GM18519 (cell line): ENCODE measurements around the gene ACSS3.
"Not testable (repeated sequence)": the region's sequence is repeated elsewhere in the genome, so short reads cannot be mapped to it uniquely, and the experiment has no call there.

Experiments used
- ATAC-seq: cut with Tn5 transposase; IDR thresholded peaks from one replicate; pipeline ENCODE4 v1.9.1; 2021; ENCODE audit warnings: mild to moderate bottlenecking, moderate library complexity; ENCODE audit not compliant: unreplicated experiment, low FRiP score

The ACSS3 gene, protein sequence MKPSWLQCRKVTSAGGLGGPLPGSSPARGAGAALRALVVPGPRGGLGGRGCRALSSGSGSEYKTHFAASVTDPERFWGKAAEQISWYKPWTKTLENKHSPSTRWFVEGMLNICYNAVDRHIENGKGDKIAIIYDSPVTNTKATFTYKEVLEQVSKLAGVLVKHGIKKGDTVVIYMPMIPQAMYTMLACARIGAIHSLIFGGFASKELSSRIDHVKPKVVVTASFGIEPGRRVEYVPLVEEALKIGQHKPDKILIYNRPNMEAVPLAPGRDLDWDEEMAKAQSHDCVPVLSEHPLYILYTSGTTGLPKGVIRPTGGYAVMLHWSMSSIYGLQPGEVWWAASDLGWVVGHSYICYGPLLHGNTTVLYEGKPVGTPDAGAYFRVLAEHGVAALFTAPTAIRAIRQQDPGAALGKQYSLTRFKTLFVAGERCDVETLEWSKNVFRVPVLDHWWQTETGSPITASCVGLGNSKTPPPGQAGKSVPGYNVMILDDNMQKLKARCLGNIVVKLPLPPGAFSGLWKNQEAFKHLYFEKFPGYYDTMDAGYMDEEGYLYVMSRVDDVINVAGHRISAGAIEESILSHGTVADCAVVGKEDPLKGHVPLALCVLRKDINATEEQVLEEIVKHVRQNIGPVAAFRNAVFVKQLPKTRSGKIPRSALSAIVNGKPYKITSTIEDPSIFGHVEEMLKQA

DNA sequence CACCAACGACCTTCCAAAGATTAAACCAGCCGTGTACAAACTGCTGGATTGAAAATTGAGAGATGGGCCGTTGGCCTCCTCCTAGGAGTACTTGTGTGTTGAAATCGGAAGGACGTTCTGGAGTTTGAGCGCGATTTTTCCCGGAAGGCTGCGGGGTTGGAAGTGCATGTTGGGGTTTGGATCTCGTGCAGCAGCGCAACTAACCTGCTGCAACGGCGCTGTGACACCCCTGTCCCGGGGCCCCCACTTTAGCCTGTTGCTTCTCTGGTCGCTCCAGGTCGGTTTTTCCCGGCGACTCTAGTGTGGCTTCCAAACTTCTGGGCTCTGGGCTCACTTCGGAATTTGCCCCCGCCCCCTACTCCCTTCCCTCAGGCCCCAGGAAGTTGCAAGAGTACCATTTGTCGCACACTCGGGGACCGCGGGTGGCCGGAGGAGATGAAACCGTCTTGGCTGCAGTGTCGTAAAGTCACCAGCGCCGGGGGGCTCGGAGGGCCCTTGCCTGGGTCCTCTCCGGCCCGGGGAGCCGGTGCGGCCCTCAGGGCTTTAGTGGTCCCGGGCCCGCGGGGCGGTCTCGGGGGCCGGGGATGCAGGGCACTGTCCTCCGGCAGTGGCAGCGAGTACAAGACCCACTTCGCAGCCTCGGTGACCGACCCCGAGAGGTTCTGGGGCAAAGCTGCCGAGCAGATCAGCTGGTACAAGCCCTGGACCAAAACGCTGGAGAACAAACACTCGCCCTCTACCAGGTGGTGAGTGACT is at the start of gene ACSS3:
Gene ACSS3, plus strand, starts transcription at position 394 of the 756 bp plus-strand sequence. Its CDS starts 42 bp downstream, at position 436.
- ATAC-seq: no peak

DNA sequence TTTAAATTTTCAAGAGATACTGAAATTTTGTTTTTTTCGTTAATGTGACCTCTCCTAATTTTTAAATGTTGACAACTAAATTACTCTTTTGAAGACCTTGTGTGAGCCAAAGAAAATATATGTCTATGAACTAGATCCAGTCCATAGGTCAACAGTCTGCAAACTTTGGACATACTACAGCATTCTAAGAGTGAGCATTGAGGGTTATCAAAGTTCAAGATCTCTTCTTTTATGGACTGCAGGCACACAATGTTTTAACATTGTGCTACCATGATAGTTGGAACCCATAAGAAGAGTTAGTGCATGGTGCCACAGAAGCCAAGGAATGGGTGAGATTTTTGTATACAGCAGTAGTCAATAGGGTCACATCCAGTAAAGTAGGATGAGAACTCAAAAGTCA is 43.0 kb upstream of the ACSS3 start:
- ATAC-seq: no peak

DNA sequence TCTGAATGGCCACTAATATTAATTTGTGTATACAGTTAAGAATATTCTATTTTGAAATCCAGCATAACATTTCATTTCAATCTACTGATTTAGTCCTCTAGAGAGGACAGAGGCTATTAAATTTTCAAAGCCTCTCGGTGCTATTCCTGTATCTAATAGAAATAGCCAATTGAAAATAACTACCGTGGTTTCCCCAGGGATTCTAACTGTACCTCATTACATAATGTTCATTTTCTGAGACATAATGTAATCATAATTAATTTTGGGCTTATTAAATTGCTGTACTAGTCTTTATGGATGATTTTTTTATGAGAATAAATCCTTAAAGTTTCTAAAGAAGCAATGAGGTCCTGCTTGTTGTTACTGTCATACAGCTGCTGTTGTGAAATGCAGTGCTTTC is 38.6 kb upstream of the ACSS3 start:
- no peak for ATAC-seq

DNA sequence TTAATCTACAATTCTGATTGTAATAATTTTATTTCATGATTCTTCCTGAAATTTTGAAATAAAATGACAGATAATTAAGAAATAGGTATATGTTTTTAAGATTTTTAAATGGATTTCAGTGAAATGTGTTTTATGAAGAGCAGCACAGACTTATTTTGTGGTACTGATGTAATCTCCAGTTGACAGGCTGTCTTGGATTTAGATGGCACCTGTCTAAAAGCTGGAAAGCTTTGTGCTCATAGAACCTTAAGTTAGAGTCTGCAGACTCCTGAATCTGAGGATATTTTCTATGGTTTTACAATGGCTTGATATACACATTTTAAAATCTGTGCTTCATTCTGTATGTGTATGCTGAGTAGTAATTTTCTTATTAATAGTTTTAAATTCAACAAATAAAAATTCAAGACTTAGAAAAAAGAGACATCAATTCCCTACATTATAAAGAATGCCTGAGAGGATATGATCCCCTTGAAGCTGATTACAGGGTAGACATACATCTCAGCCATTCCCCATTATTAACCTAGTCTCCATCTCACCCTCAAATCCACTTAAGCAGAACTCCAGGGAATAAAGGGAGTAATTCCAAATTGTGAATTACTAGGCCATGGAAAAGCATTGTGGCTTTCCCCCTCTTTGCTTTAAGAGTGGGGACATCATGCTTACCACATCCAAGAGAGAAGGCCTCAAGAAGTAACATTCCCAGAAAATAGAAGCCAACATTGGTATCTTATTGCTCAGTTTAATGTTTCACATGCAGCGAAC is 33.7 kb upstream of the ACSS3 start:
- ATAC-seq: no peak

DNA sequence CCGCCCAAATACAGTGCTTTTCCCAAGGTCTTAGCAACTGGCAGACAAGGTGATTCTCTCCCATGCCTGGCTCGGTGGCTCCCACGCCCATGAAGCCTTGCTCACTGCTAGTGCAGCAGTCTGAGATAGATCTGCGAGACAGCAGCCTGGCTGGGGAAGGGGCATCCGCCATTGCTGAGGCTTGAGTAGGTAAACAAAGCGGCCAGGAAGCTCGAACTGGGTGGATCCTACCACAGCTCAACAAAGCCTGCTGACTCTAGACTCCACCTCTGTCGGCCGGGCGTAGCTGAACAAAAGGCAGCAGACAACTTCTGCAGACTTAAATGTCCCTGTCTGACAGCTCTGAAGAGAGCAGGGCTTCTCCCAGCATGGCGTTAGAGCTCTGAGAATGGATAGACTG is 12.9 kb upstream of the ACSS3 start:
- not testable (repeated sequence) for ATAC-seq

DNA sequence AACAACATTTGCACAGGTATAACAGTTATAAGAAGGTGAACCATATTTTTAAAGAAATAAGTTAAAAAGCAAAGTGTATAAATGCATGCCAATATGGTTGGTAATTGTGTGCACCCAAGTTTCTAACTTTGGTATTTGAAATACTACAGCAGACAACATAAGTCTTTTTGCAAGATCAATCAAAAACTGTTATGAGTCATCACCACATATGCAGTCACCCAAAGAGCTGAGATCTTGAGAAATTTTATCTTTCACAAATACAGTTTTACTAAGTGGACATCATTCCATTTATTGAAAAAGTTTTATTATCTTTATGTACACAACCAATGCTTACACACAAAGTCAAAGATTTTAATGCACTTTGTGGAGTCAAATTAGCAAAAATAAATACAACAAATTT is 7.0 kb upstream of the ACSS3 start:
- ATAC-seq: no peak

DNA sequence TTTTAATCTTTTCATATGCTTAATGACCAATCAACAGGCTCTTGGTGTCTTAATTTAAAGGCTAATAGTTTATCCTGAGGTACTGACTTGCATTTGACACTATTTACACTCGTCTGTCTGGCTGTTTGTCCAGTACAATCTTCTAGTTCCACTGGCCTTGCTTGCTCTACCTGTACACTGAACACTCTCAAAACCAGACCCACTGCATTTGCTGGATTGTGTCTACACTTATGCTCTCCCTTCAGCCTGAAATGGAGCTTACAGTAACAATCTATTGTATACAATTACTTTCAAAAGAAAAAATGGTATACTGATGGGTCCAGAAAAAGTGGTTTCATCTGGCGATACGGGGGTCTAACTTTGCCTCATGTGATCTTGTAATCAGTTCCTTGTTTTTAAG is 2.3 kb upstream of the ACSS3 start:
- no peak for ATAC-seq

DNA sequence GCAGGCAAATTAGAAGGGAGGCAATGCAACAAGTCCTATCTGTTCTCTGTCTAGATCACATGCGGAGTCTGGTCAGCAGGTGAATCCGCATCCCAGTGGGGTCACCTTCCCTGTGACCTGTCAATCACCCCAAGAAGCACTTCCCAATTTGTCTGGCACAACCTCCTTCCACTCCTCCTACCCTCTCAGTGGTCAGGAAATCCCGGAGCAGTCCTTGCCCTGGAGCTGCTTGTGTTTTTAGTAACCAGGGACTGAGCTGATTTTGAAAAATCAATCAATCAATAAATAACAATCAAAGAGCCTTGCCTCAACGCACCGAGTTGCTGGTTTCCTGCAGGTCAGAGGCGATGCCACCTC is 572 bp upstream of the ACSS3 start:
- no peak for ATAC-seq

DNA sequence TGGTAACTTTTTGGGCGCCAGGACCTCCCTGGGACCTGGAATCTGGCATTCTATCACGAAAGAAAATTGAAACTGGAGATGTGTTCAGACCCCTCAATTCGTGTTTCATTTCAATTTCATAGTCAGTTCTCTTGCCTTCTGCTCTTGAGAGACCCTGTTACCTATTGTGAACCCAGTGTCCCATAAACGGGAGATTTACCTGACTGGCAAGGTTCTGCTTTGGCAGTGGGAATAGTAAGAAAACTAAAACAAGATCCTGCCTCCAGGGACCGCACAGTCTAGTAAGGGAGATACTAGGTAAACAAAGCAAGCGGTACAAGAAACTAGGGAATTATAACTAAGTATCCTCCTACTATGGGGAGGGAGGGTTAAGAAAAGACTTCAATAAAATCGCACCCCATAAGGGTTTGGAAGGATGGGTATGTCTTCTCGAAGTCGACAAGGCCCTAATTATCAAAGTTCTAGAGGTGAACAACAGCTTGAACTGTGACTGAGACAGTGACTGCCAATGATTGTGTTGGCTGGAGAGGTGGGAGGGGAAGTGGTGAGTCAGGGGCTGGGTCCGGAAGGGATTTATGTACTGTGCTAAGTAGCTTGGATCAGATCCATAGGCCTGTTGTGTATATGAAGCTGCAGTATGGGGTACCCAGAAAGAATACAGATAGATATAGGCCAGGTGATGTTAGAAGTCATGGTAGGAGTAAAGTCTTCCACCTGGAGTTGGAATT is 754 bp downstream of the ACSS3 start:
- no peak for ATAC-seq

DNA sequence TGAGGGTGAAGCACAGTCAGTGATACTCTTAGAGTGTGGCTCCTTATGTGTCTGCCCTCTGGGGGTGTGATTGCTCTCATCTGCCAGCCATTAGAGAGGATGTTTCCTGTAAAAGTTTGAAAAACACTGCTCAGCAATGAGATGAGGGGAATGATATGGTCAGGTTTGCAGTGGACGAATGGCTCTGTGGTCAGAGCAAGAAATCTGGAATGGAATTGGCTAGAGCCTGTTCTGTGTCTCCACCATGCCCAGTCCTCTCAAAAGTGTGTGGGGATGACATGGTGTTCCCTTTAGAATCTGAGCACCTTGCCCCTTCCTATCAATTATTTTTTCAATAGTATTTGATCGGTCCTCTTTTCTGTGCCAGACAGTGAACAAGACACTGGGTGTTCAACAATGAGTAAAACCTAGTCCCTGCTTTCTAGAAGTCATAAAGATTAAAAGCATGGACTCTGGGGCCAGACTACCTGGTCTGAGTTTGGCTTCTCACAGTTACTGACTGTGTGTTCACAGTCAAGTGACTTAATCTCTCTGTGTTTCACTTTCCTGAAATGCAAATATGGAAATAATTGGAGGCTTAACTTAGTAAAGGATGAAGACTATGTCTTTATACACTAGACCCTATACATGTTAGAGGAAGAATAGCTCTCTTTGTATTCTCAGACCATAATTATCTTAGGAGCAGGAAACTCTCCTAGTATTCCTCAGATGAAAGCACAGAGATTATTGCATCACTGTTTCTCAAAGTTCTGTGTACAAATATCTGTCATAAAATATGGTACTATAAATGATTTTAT is 1.6 kb downstream of the ACSS3 start:
- ATAC-seq: no peak

DNA sequence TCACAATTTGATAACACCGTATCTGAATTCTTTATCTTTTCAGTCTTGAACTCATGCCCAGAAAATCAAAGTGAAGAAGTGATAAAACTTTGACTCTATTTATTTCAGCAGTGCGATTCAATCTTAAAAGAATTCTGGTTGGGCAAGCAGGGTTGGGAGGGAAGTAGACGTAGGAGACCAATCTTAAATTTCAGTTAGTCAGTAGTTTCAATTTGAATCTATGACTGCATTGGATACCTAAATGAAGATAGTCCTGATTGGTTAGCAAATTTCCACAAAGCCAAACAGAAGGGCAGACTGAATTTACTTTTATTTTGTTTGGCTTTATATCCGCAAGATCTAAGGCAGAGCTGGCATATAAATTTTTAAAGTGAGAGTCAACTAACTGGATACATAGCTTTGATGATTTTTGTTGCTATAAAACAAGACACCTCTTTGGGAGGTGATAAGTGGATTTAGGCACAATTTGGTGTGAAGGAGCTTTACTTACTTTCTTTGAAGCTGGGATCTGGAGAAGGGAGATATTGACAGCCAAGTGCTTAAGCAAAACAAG is 2.6 kb downstream of the ACSS3 start:
- no peak for ATAC-seq

DNA sequence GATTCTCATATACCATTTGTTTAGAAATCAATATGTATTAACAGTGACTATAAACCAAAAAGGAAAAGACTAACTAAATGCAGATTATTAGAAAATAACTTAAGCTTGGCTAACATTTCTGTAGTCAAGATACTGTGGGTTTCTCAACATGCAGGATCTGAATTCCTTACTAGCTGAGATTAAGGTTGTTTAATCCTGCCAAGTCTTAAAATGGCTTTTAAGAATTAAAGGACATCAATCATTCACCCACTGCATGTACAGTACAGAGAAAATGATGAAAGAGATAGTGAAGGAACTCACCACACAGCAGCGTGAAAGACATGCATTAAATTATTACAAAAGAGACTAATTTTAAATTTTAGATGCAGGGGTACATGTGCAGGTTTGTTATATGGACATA is 3.8 kb downstream of the ACSS3 start:
- ATAC-seq: no peak

DNA sequence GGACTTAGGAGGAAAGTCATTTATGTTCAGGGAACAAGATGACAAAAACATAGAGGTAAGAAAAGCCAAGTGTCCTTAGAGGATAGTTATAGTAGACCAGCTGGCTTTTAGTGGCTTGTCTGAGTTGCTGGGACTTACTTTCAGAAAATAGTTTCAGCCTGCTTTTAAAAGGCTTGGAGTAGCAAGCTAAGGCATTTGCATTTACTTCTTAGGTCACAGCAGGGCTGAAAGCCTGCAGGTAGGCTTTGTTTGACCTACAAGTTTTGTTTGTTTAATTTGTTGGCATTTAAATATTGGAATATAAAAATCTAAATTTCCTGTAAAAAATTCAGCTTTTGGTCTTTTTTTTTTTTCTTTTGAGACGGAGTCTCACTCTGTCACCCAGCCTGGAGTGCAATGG is 5.1 kb downstream of the ACSS3 start:
- no peak for ATAC-seq

DNA sequence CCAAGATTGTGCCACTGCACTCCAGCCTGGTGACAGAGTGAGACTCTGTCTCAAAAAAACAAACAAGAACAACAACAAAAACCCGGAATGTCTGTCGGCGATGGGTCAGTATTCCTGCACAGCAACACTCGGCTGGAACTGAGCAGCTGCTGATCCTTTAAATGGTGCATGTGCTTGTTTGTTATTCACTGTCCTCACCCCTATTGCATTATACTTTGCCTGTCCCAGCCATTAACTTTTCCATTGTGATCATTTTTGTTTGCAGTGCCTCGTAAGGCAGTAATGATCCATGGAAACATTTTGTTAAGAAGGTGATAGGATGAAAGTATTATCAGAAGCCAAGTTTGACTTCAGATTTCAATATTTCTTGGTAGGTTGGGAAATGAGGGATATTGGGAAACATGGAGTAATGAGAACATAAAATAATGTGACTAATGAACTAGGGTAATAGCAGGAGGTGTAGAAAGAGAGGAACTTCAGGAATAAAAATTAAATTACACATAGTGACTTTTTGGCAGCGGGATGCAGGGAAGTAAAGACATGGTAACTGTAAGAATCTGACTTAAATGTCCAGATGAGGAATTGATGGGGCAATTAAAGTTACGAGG is 6.1 kb downstream of the ACSS3 start:
- no peak for ATAC-seq

DNA sequence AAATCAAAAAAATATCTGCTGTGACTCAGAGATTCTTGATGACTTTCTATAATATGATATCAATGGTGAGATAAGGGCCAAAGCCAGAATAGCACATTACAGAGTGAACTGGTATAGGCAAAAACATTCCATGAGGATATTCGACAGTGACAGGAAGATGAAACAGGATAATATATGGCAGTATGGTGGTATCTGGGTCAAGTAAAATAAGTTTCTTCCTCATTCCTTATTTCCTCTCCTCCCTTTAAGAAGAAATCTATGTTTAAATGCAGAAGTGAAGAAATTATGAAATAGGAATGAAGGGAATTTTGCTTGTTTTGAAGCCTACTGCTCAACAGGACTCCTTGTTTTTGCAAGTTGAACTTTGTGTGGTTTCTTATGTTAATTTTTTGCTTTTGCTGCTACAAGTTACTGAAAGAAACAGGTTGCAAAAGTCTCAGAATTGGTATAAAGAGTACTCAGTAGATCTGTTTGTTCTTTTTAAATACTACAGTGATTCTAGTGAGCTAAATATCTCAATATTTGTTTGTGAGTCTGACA is 7.0 kb downstream of the ACSS3 start:
- no peak for ATAC-seq

DNA sequence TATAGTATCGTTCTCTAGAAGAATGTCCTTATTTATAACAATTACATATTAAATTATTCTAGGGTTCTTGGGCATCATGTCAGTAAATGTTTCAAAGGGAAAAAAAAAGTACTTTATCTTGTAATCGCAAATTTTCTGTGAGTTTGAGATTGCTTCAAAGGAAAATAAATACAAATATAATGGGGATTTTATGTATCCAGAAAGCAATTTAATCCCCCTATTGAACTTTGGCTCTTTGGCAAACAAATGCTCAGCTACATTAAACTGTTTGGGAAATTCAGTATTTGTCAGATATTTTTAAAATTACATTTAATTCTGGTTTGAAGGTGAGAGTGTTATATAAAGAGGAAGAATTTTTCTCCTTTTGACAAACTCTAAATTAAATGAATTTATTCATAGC is 8.0 kb downstream of the ACSS3 start:
- ATAC-seq: no peak

DNA sequence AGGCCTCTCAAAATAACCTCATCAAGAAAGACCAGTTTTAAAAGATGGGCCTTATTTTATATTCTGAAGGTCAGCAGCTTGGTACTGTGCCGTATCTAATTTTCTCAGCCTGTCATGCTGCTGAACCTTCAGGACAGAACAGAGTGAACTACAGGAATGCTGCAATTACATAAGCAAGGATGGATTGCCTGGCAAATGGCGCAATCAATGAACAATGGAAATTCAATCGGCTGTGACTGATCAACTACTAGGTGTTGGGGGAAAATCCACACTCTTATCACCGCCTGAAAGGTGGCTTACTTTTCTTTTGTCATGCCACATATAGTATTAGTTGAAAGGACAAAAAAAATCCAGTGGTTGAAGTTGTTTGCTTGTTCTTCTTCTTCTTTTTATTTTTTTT is 8.5 kb downstream of the ACSS3 start:
- ATAC-seq: no peak

DNA sequence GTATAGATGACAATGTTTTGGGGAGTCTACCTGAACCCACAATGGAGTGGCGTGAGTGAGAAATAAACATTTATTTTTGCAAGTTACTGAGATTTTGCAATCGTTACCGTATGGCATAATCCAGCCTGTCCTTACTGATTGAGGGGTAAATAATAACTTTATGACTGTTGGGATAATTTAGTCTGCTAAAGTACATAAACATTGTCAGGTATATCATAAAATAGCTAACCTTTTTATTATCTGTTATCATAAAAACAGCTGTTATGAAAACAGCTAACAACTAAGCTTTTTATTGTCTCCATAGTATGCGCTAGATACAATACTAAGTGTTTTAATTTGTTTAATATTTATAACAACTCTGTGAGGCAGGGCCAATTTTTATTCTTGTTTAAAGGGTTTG is 10.3 kb downstream of the ACSS3 start:
- ATAC-seq: no peak
